Body of pancreas (tissue), 4 donors: ENCODE data around the gene GMPR2. TPM values are rescaled to one million over a fixed set of nuclear protein-coding genes. Genes with fewer than 3 reads are reported as not detected.

Experiments used
- ATAC-seq: fragments of 150-250 bp; one replicate; pipeline ENCODE4 v1.9.1; 2016
- DNase-seq, 4 donors: peaks; one replicate each; pipeline ENCODE4 v3.0.0-alpha.2; 2019
- H3K27ac ChIP-seq, 4 donors: fragments of 200-600 bp; sonication (generic); 1 replicate in 3 of 4; 2 replicates in 1 of 4; pipeline versions ENCODE4 v1.5.1 to v1.6.1; 2016 to 2019; ENCODE audit warnings: mild to moderate bottlenecking in 1 of 4, mixed read lengths in 1 of 4, moderate library complexity in 1 of 4
- H3K27me3 ChIP-seq, 2 donors: fragments of 200-600 bp; sonication (generic); one replicate each; pipeline ENCODE4 v1.6.0; 2016; ENCODE audit warnings: mild to moderate bottlenecking in 1 of 2
- H3K36me3 ChIP-seq, 2 donors: fragments of 200-600 bp; sonication (generic); replicated peaks in 1 of 2; 2 replicates each; pipeline ENCODE4 v1.5.1; 2016; ENCODE audit warnings: low read depth in 2 of 2; ENCODE audit not compliant: insufficient read depth in 1 of 2
- H3K4me1 ChIP-seq: fragments of 200-600 bp; sonication (generic); one replicate; pipeline ENCODE4 v1.6.0; 2016
- H3K4me3 ChIP-seq, 2 donors: fragments of 200-600 bp; sonication (generic); 1 replicate in 1 of 2; 2 replicates in 1 of 2; pipeline ENCODE4 v1.5.1; 2016 to 2019
- H3K9me3 ChIP-seq, 3 donors: fragments of 200-600 bp; sonication (generic); 1 replicate in 2 of 3; 2 replicates in 1 of 3; pipeline ENCODE4 v1.5.1; 2016
- POLR2A ChIP-seq, 3 donors: fragments of 450-650 bp; IDR thresholded peaks; one replicate each; pipeline ENCODE4 v1.6.1; 2016; ENCODE audit warnings: antibody characterized with exemption in 3 of 3, mild to moderate bottlenecking in 2 of 3
- WGBS, 2 donors: methylation state at CpG; one replicate each; pipeline ENCODE4 v1.1.5; 2017; 5-methylcytosine and 5-hydroxymethylcytosine counted together
- intact Hi-C: fragments of 100-400 bp; cut with DNase I; formaldehyde crosslinking; loops from one replicate; pipeline ENCODE4 v1.15.1; 2023
- total RNA-seq, 2 donors: library from RNA; depleted of rRNA; stranded (reverse); fragments of >200 nt; gene quantifications; one replicate each; pipeline ENCODE4 v1.1.0, GENCODE V29; 2016
- TF ChIP-seq, protein P1 (sequence below), 7 experiments: fragments of 450-650 bp in 4 of 7; fragments of 200-600 bp in 3 of 7; sonication (generic) in 3 of 7; IDR thresholded peaks; one replicate each; pipeline ENCODE4 v1.5.1; 2016 to 2019; ENCODE audit warnings: antibody characterized with exemption in 7 of 7

GMPR2 gene
- total RNA-seq, 2 donors from 2014 or later = 30.9 to 41.9 TPM

GRCh38 chr14:24263848-24264247 lies 31.1 kb downstream of the GMPR2 start:
- H3K27ac ChIP-seq = no peak overlapping the region
- H3K4me3 ChIP-seq = no peak overlapping the region
- peaks cover 0 to 12% of the 10 kb centered on the region in 2 donors for H3K36me3 ChIP-seq
- peaks cover 15% of the 10 kb centered on the region for H3K4me1 ChIP-seq
- ATAC-seq (no peak), DNase-seq (no peak)
- 68% methylated on average over 4 to 6 of the region's 6 CpGs for WGBS, 2 donors
- H3K9me3 ChIP-seq = no peaks in the 10 kb centered on the region
- intact Hi-C loops = no loop called here
- no peaks in the 10 kb centered on the region for H3K27me3 ChIP-seq
- TF ChIP-seq, protein P1, sequence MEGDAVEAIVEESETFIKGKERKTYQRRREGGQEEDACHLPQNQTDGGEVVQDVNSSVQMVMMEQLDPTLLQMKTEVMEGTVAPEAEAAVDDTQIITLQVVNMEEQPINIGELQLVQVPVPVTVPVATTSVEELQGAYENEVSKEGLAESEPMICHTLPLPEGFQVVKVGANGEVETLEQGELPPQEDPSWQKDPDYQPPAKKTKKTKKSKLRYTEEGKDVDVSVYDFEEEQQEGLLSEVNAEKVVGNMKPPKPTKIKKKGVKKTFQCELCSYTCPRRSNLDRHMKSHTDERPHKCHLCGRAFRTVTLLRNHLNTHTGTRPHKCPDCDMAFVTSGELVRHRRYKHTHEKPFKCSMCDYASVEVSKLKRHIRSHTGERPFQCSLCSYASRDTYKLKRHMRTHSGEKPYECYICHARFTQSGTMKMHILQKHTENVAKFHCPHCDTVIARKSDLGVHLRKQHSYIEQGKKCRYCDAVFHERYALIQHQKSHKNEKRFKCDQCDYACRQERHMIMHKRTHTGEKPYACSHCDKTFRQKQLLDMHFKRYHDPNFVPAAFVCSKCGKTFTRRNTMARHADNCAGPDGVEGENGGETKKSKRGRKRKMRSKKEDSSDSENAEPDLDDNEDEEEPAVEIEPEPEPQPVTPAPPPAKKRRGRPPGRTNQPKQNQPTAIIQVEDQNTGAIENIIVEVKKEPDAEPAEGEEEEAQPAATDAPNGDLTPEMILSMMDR (IDR thresholded peaks at IDR 0.05) = no peak
- TF ChIP-seq POLR2A (IDR thresholded peaks at IDR 0.05) = no peak

DNA sequence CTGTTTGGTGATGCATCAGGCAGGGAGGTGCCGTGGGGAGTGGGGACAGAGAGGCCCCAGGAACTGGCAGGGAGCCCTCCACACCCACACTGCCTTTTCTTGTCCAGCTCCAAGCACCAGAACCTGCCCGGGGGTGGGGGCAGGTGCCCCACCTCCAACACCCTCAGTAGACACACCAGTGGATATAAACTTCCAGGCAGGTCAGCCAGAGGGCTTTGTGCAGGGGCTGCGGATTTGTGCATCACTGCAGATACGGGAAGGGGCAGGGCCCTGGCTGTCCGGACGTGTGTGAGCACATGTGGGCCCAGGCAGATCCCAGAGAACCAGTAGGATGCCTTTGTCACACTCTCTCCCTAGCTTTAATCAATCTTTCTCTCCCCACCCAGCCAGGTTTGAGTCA lies 31.6 kb downstream of the GMPR2 start:
- no peak overlapping the region for H3K27ac ChIP-seq
- H3K4me1 ChIP-seq = peaks cover 11% of the 10 kb centered on the region
- TF ChIP-seq, protein P1 (IDR thresholded peaks at IDR 0.05) = no peak
- H3K36me3 ChIP-seq = peaks cover 0 to 15% of the 10 kb centered on the region in 2 donors
- WGBS, 2 donors = 90 to 92% methylated on average over 5 to 6 of the region's 6 CpGs
- intact Hi-C loops = no loop called here
- ATAC-seq (no peak), DNase-seq (no peak)
- H3K9me3 ChIP-seq = no peaks in the 10 kb centered on the region
- no peak overlapping the region for H3K4me3 ChIP-seq
- H3K27me3 ChIP-seq = no peaks in the 10 kb centered on the region

DNA sequence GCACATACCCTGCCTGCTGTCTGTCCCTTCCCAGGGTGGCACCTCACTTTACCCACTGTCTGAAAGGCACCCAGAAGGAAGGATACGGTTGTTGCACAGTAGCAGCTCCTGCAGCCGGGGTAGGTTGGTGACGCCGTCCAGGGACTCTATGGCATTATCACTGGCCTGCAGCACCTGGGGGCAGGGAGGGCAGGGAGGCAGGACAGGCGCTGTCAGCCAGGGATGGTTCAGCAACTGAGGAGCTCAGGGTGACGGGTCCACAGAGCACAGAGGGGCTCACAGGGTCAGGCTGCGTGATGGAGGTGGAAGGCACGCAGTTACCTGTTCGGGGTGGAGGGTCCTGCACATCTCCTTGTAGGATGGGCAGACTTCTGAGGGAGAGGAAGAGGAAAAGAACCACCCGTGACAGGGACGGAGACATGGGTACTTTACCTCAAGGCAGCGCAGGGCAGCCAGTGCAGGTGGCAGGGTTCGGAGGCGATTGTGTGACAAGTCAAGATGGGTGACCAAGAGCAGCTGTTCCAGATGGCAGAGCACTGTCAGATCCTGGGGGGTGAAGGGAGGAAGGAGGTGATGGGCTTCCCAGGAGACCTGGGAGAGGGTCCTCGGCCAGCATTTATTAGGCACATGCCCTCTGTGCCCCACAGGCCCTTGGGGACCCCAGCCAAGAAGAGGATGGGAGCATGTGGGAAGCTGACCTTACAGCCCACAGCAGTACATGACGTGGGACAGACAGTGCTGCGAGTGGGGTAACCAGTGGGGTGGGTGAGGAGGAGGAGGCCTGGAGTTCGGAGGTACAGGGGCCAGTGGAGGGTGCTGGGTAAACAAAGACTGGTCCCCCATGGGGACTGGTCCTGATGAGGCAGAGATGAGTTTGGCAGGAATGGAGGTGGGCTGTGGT lies 33.9 kb downstream of the GMPR2 start:
- Histone ChIP-seq H3K4me1 (peaks cover 7% of the 10 kb centered on the region), H3K27ac (no peak overlapping the region), H3K27me3 (no peaks in the 10 kb centered on the region), H3K9me3 (no peaks in the 10 kb centered on the region), H3K4me3 (no peak overlapping the region), H3K36me3 (peaks cover 0 to 15% of the 10 kb centered on the region in 2 donors)
- DNase-seq (no peak), ATAC-seq (no peak)
- intact Hi-C loops = no loop called here
- no peak for TF ChIP-seq POLR2A (IDR thresholded peaks at IDR 0.05)
- TF ChIP-seq, protein P1 (IDR thresholded peaks at IDR 0.05) = no peak
- WGBS, 2 donors = 90% methylated on average over 18 of the region's 18 CpGs

GRCh38 chr14:24267516-24267915 lies 34.8 kb downstream of the GMPR2 start:
- TF ChIP-seq, protein P1 (IDR thresholded peaks at IDR 0.05) = no peak
- no peak for TF ChIP-seq POLR2A (IDR thresholded peaks at IDR 0.05)
- Histone ChIP-seq H3K36me3 (peaks cover 0 to 15% of the 10 kb centered on the region in 2 donors), H3K4me1 (peaks cover 16% of the 10 kb centered on the region), H3K27me3 (no peaks in the 10 kb centered on the region), H3K9me3 (no peaks in the 10 kb centered on the region), H3K27ac (no peak overlapping the region), H3K4me3 (no peak overlapping the region)
- WGBS, 2 donors = 90 to 92% methylated on average over 2 to 9 of the region's 9 CpGs
- no peak for DNase-seq
- intact Hi-C loops = no loop called here
- no peak for ATAC-seq

- intact Hi-C loops = no loop called here
- 88 to 90% methylated on average over 9 of the region's 9 CpGs for WGBS, 2 donors
- ATAC-seq (no peak), DNase-seq (no peak)
- no peak overlapping the region for H3K4me3 ChIP-seq
- TF ChIP-seq, protein P1 (IDR thresholded peaks at IDR 0.05) = no peak
- TF ChIP-seq POLR2A (IDR thresholded peaks at IDR 0.05) = no peak
- peaks cover 0 to 15% of the 10 kb centered on the region in 2 donors for H3K36me3 ChIP-seq
- H3K27me3 ChIP-seq = no peaks in the 10 kb centered on the region
- H3K4me1 ChIP-seq = peaks cover 23% of the 10 kb centered on the region
- H3K9me3 ChIP-seq = no peaks in the 10 kb centered on the region
- H3K27ac ChIP-seq = no peak overlapping the region
Measured at GRCh38 chr14:24268225-24268624, 35.5 kb downstream of the GMPR2 start.
